GM12878 (cell line): ENCODE measurements around the gene APOBEC3B. TPM values are rescaled to one million over a fixed set of nuclear protein-coding genes. Genes with fewer than 3 reads are reported as not detected.

Source experiments
- ATAC-seq: fragments of 200-7000 bp; cut with Tn5 transposase; 3 replicates; pipeline ENCODE4 v1.9.1; 2020; ENCODE audit warnings: mild to moderate bottlenecking, moderate library complexity
- Bru-seq: library from RNA; stranded (reverse); fragments of 400-500 nt; gene quantifications from one replicate; lab custom pipeline; 2021; lab: Mats Ljungman, UMichigan
- BruChase-seq, 2 experiments: library from RNA; stranded (reverse); fragments of 400-500 nt; gene quantifications; one replicate each; lab custom pipeline; 2021; lab: Mats Ljungman, UMichigan
- BruUV-seq: library from RNA; stranded (reverse); fragments of 400-500 nt; replicated peaks from 2 replicates; lab custom pipeline; 2021; lab: Mats Ljungman, UMichigan
- CTCF ChIA-PET: fragments of 300-600 bp; sonication (Branson Sonifier 250); formaldehyde crosslinking; extraction: SDS; loops from one replicate; lab custom pipeline; 2021; ENCODE audit warnings: inconsistent platforms; lab: Yijun Ruan, JAX
- POLR2A ChIA-PET: fragments of 350-600 bp; formaldehyde crosslinking; extraction: SDS; loops from one replicate; lab custom pipeline; 2021; ENCODE audit warnings: inconsistent platforms; lab: Charles Lee
- RAD21 ChIA-PET: fragments of 300-600 bp; sonication (Branson Sonifier 250); formaldehyde crosslinking; loops from one replicate; lab custom pipeline; 2023; ENCODE audit warnings: antibody characterized with exemption; ENCODE audit not compliant: unreplicated experiment; lab: Charles Lee
- SMC1A ChIA-PET: fragments of 300-600 bp; sonication (Branson Sonifier 250); formaldehyde crosslinking; loops from one replicate; lab custom pipeline; 2023; ENCODE audit not compliant: unreplicated experiment, uncharacterized antibody; lab: Charles Lee
- DNase-seq: peaks from one replicate; pipeline ENCODE4 v3.0.0-alpha.2; 2011; ENCODE audit warnings: low read depth, low spot score
- FAIRE-seq: peaks from 3 replicates; lab custom pipeline; 2011; peaks lifted over from hg19 to GRCh38; lab: Jason Lieb, UNC
- H2AFZ ChIP-seq: 2 replicates; pipeline ENCODE4 v1.6.0; 2011; ENCODE audit warnings: low read depth, low read length, control low read depth; ENCODE audit not compliant: control insufficient read depth
- H3K27ac ChIP-seq: 2 replicates; pipeline ENCODE4 v1.5.1; 2011; ENCODE audit warnings: control low read depth; ENCODE audit not compliant: control insufficient read depth, insufficient read depth
- H3K27me3 ChIP-seq, 2 experiments: replicated peaks in 1 of 2; 2 replicates each; pipeline versions ENCODE4 v1.6.0 to v1.6.1; 2011; ENCODE audit warnings: low read length in 1 of 2; ENCODE audit not compliant: control insufficient read depth in 2 of 2, insufficient read depth in 2 of 2
- H3K36me3 ChIP-seq, 2 experiments: 2 replicates each; pipeline ENCODE4 v1.5.1; 2011; ENCODE audit warnings: low read length in 1 of 2; ENCODE audit not compliant: control insufficient read depth in 2 of 2, insufficient read depth in 2 of 2
- H3K4me1 ChIP-seq: 2 replicates; pipeline ENCODE4 v1.6.1; 2011; ENCODE audit warnings: mild to moderate bottlenecking, low read length, moderate library complexity, mixed read lengths; ENCODE audit not compliant: control insufficient read depth, insufficient read depth
- H3K4me2 ChIP-seq: 2 replicates; pipeline ENCODE4 v1.6.0; 2011; ENCODE audit warnings: control low read depth; ENCODE audit not compliant: control insufficient read depth, insufficient read depth
- H3K4me3 ChIP-seq: fragments of 200-600 bp; sonication (generic); 2 replicates; pipeline ENCODE4 v1.5.1; 2016
- H3K79me2 ChIP-seq: 2 replicates; pipeline ENCODE4 v1.6.0; 2011; ENCODE audit warnings: low read length; ENCODE audit not compliant: control insufficient read depth, insufficient read depth
- H3K9ac ChIP-seq: 2 replicates; pipeline ENCODE4 v1.8.0; 2011; ENCODE audit warnings: low read length, control low read depth, mixed read lengths; ENCODE audit not compliant: control insufficient read depth, insufficient read depth
- H3K9me3 ChIP-seq: replicated peaks from 3 replicates; pipeline ENCODE4 v1.5.1; 2011; ENCODE audit warnings: mild to moderate bottlenecking, low read length; ENCODE audit not compliant: control insufficient read depth, insufficient read depth
- H4K20me1 ChIP-seq: 2 replicates; pipeline ENCODE4 v1.6.0; 2011; ENCODE audit not compliant: control insufficient read depth, insufficient read depth
- ATF3 ChIP-seq: IDR thresholded peaks from 2 replicates; pipeline ENCODE4 v1.6.1; 2011; ENCODE audit warnings: low read depth, mild to moderate bottlenecking, low read length, moderate library complexity, borderline replicate concordance; ENCODE audit errors: extremely low read depth
- EGR1 ChIP-seq, 2 experiments: IDR thresholded peaks; 1 replicate in 1 of 2; 2 replicates in 1 of 2; pipeline ENCODE4 v1.6.1; 2011 to 2012; ENCODE audit warnings: low read depth in 2 of 2, low read length in 2 of 2, borderline replicate concordance in 1 of 2, mild to moderate bottlenecking in 1 of 2, moderate library complexity in 1 of 2
- IKZF1 ChIP-seq: fragments of 450-650 bp; conservative IDR thresholded peaks from 2 replicates; pipeline ENCODE4 v1.6.1; 2017; ENCODE audit warnings: antibody characterized with exemption, mild to moderate bottlenecking
- PRDM15 ChIP-seq: fragments of 450-650 bp; formaldehyde crosslinking; IDR thresholded peaks from 2 replicates; pipeline ENCODE4 v1.4.0; 2020; ENCODE audit warnings: mild to moderate bottlenecking, moderate library complexity
- RAD21 ChIP-seq: IDR thresholded peaks from 2 replicates; pipeline ENCODE4 v1.6.1; 2011; ENCODE audit warnings: mild to moderate bottlenecking, low read depth, low read length, moderate library complexity; ENCODE audit not compliant: insufficient read depth
- RAD51 ChIP-seq: fragments of 450-650 bp; IDR thresholded peaks from 2 replicates; pipeline ENCODE4 v1.6.1; 2016; ENCODE audit warnings: moderate library complexity, mild to moderate bottlenecking, inconsistent platforms
- SIX5 ChIP-seq: IDR thresholded peaks from 2 replicates; pipeline ENCODE4 v1.6.1; 2011; ENCODE audit warnings: mild to moderate bottlenecking, low read depth, low read length, moderate library complexity; ENCODE audit not compliant: severe bottlenecking
- STAT1 ChIP-seq: fragments of 450-650 bp; conservative IDR thresholded peaks from 2 replicates; pipeline ENCODE4 v1.6.1; 2014; ENCODE audit warnings: antibody characterized with exemption, mild to moderate bottlenecking
- WGBS: methylation state at CpG from one replicate; pipeline ENCODE4 v1.1.6; 2016; ENCODE audit warnings: low lambda C conversion rate; ENCODE audit not compliant: insufficient replicate concordance, insufficient coverage; ENCODE audit errors: missing lambda C conversion rate; 5-methylcytosine and 5-hydroxymethylcytosine counted together
- in situ Hi-C: fragments of 300-500 bp; cut with MboI; formaldehyde crosslinking; loops from 9 replicates; pipeline ENCODE4 v1.14.3; 2018; ENCODE audit warnings: mixed read lengths
- intact Hi-C: fragments of 100-400 bp; cut with micrococcal nuclease; formaldehyde crosslinking; loops from one replicate; pipeline ENCODE4 v1.14.2; 2022; ENCODE audit not compliant: unreplicated experiment
- long read RNA-seq, 2 experiments: library from polyadenylated mRNA; unstranded; transcript quantifications; one replicate each; pipeline ENCODE4 v2.0.0, GENCODE V29; 2019 to 2020
- polyA minus RNA-seq, 3 experiments: library from RNA; depleted of rRNA, polyadenylated mRNA; stranded (reverse); fragments of >200 nt; gene quantifications; 2 replicates each; pipeline ENCODE4 v1.2.3, GENCODE V29; 2011
- polyA plus RNA-seq, 11 experiments: library from polyadenylated mRNA; depleted of rRNA in 4 of 11; unstranded in 6 of 11; stranded (reverse) in 5 of 11; fragments of >200 nt; fragmentation: Nextera tagmentation in 4 of 11; fragmentation: Illumina TruSeq in 1 of 11; extraction: Ambion mirVana in 4 of 11; extraction: Trizol in 1 of 11; gene quantifications; 1 replicate in 1 of 11; 2 replicates in 10 of 11; pipeline versions ENCODE4 v1.2.1 to v1.2.3, GENCODE V29; 2011 to 2016; ENCODE audit warnings: inconsistent platforms in 2 of 11, missing spikeins in 2 of 11, low read depth in 1 of 11
- total RNA-seq, 4 experiments: library from RNA; depleted of rRNA in 3 of 4; stranded (reverse); fragments of >200 nt in 3 of 4; fragmentation: Illumina TruSeq in 1 of 4; extraction: Trizol in 1 of 4; gene quantifications; 2 replicates each; pipeline versions ENCODE4 v1.2.1 to v1.2.3, GENCODE V29; 2013 to 2021
- TF ChIP-seq, protein P1 (sequence below): fragments of 450-650 bp; IDR thresholded peaks from 2 replicates; pipeline ENCODE4 v1.6.1; 2017; ENCODE audit warnings: low read depth, mild to moderate bottlenecking, moderate library complexity

The APOBEC3B gene
- 1.3 and 1.8 TPM in 2 replicates for total RNA-seq (2013; cell fraction: nucleolus; rRNA removed)
- total RNA-seq (2014; rRNA removed) (19.1 and 19.4 TPM in 2 replicates), total RNA-seq (2014; rRNA removed; fragmentation: Illumina TruSeq; extraction: Trizol) (2.4 and 2.7 TPM in 2 replicates), total RNA-seq (2021) (24.3 and 26.3 TPM in 2 replicates), polyA plus RNA-seq (2011; rRNA removed) (18.6 and 26.8 TPM in 2 replicates), polyA plus RNA-seq (2014; fragmentation: Illumina TruSeq; extraction: Trizol) (24.8 and 31.5 TPM in 2 replicates), polyA plus RNA-seq (2014; fragmentation: Nextera tagmentation; extraction: Ambion mirVana) (10 to 100 TPM; 56.6 to 75.1 TPM), polyA plus RNA-seq (2014; rRNA removed) (29.6 and 30.4 TPM in 2 replicates), polyA plus RNA-seq (2016; fragmentation: Nextera tagmentation; extraction: Ambion mirVana) (10 to 100 TPM; 40.7 to 45.1 TPM), polyA minus RNA-seq (2011; rRNA and poly(A)+ RNA removed) (28.0 and 45.3 TPM in 2 replicates), Bru-seq, nascent RNA (percentile 69 among the genes with signal in this experiment), BruChase-seq, experiment 1, labeled RNA remaining after a 6-hour chase (percentile 92 among the genes with signal in this experiment), BruChase-seq, experiment 2, labeled RNA remaining after a 2-hour chase (percentile 86 among the genes with signal in this experiment)
- 20.8 TPM for polyA plus RNA-seq (2011; ENCODE audit: low read depth)
- 59.0 and 63.5 TPM in 2 replicates for polyA plus RNA-seq (2011; cell fraction: cytosol; rRNA removed)
- 22.8 and 31.2 TPM in 2 replicates for polyA plus RNA-seq (2011; cell fraction: nucleus; rRNA removed)
- polyA plus RNA-seq (2012) = 26.4 and 28.7 TPM in 2 replicates
- polyA minus RNA-seq (2011; cell fraction: cytosol; rRNA and poly(A)+ RNA removed) = 12.8 and 14.1 TPM in 2 replicates
- 4.1 and 7.4 TPM in 2 replicates for polyA minus RNA-seq (2011; cell fraction: nucleus; rRNA and poly(A)+ RNA removed)
- long read RNA-seq, experiment 1, transcript APOBEC3B-201 (8 exons, 1,533 nt) = major isoform, 73 of 82 reads
- long read RNA-seq, experiment 1, partial matches to known transcripts = 3 of 82 reads
- long read RNA-seq, experiment 1, other reads (novel, unspliced or antisense) = 3 of 82 reads
- long read RNA-seq, experiment 2, transcript APOBEC3B-201 (8 exons, 1,533 nt) = major isoform, 509 of 556 reads
- long read RNA-seq, experiment 2, partial matches to known transcripts = 31 of 556 reads
- long read RNA-seq, experiment 2, other reads (novel, unspliced or antisense) = 16 of 556 reads

DNA sequence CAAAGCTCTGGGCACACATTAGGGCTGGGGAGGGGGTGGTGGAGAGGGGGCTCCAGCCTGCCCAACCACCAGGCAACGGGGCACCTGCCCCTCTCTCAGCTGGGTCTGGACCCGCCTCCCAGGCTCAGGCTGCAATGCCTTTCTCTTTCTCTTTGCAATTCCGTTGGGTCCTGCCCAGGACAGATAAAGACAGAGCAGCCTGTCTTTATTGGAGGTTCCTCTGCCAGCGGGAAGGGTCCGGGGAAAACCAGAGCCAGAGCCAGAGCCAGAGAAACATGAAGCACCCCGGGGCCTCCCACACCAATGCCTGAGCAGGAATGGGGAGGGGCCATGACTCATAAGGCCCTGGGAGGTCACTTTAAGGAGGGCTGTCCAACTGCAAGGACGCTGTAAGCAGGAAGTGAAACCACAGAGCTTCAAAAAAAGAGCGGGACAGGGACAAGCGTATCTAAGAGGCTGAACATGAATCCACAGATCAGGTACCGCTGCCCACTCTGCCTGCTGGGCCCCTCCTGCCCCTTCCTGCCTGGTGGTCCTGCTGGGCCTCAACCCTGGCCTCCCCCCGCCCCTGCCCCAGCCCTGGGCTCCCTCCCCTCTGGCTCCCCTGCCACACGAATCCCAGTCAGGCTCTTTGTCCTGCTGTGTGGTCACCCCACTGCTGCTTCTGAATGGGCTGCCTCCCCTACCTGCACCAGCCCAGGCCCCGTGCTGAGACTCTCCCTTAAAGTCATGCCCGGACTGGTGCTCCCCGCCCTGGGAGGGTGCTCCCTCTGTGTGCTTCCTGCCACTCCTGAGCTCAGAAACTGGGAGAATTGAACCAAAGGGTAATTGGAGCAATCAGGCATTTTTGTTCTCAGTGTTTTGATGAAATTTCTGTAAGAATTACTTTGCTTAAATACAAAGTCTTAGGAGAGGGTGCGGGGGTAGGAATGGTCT, at the start of gene APOBEC3B:
TSS of gene APOBEC3B (plus strand) at position 356 of the 936 bp plus-strand sequence. CDS start at position 463, 107 bp downstream.
- no peaks in the 10 kb centered on the region for H3K79me2 ChIP-seq
- WGBS = 7% methylated on average over 15 of the region's 16 CpGs
- H3K4me2 ChIP-seq = peak within 1 kb of the TSS; percentile 67
- peaks cover 34% of the 10 kb centered on the region for H3K4me1 ChIP-seq
- no peaks in the 10 kb centered on the region for H4K20me1 ChIP-seq
- H3K9me3 ChIP-seq = peaks cover 6% of the 10 kb centered on the region; the same call in 2 of the 3 replicates
- ChIA-PET POLR2A (interaction anchor here (0.7 to 1.9 kb wide), 6 partner anchors 9 to 166 kb away, joined by 3 to 6 read pairs (median 4); no protein-coding TSS in a partner anchor), CTCF (interaction anchor here (0.6 to 7.7 kb wide), 10 partner anchors 10 to 140 kb away, joined by 3 to 51 read pairs (median 4); partner anchors contain the start of gene APOBEC3A), SMC1A (interaction anchor here (0.6 to 3.9 kb wide), 10 partner anchors 9 to 215 kb away, joined by 3 to 25 read pairs (median 4); no protein-coding TSS in a partner anchor), RAD21 (interaction anchor here (0.6 to 2.3 kb wide), 9 partner anchors 21 to 170 kb away, joined by 3 to 11 read pairs (median 4); partner anchors contain the start of gene CBX7)
- FAIRE-seq (peak; percentile 97), DNase-seq (peak; percentile 85), ATAC-seq (peak; percentile 84)
- H3K27ac ChIP-seq = peak within 1 kb of the TSS; percentile 67
- in situ Hi-C loops (no loop called here), intact Hi-C loops (loop anchor here (5.0 kb wide), 2 partner anchors 40 to 110 kb away; partner anchors contain the start of gene CBX6)
- H3K27me3 ChIP-seq = no peaks in the 10 kb centered on the region
- H2AFZ ChIP-seq = peak within 1 kb of the TSS; percentile 27
- H3K36me3 ChIP-seq = no peaks in the 10 kb centered on the region; a peak in 1 of 4 replicates
- H3K9ac ChIP-seq = peak within 1 kb of the TSS; percentile 53
- BruUV-seq = no TSS peak
- H3K4me3 ChIP-seq = peak within 1 kb of the TSS; percentile 64
- TF ChIP-seq RAD51 = no peak
- TF ChIP-seq EGR1 (IDR thresholded peaks at IDR 0.05; ENCODE audit: borderline replicate concordance in 1 of 2, low read depth in 2 of 2, low read length in 2 of 2) = no peak
- TF ChIP-seq STAT1 = no peak
- TF ChIP-seq RAD21 = no peak
- TF ChIP-seq PRDM15 (CRISPR knock-in tag) = no peak
- TF ChIP-seq, protein P1, sequence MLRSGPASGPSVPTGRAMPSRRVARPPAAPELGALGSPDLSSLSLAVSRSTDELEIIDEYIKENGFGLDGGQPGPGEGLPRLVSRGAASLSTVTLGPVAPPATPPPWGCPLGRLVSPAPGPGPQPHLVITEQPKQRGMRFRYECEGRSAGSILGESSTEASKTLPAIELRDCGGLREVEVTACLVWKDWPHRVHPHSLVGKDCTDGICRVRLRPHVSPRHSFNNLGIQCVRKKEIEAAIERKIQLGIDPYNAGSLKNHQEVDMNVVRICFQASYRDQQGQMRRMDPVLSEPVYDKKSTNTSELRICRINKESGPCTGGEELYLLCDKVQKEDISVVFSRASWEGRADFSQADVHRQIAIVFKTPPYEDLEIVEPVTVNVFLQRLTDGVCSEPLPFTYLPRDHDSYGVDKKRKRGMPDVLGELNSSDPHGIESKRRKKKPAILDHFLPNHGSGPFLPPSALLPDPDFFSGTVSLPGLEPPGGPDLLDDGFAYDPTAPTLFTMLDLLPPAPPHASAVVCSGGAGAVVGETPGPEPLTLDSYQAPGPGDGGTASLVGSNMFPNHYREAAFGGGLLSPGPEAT = peak; percentile 84
- no peak for TF ChIP-seq ATF3
- TF ChIP-seq SIX5 = no peak
- peak; percentile 71 for TF ChIP-seq IKZF1
